Esophagus muscularis mucosa (tissue), 2 donors: ENCODE results near the gene CPEB3.

ENCODE experiments used
- POLR2A ChIP-seq: fragments of 450-650 bp; IDR thresholded peaks from one replicate; pipeline ENCODE4 v1.6.1; 2017; ENCODE audit warnings: antibody characterized with exemption, moderate library complexity, mild to moderate bottlenecking, low read depth
- POLR2AphosphoS5 ChIP-seq, 2 donors: sonication (generic); formaldehyde crosslinking; IDR thresholded peaks; one replicate each; pipeline ENCODE4 v1.6.1; 2017; ENCODE audit warnings: antibody characterized with exemption in 2 of 2

- TF ChIP-seq POLR2A, result no peak
- TF ChIP-seq POLR2AphosphoS5 (IDR thresholded peaks at IDR 0.05), result no peak
These were observed 144.1 kb downstream of the CPEB3 start for GRCh38 chr10:92146781-92147180.
